Stomach (tissue), 9 donors: Measurements from ENCODE around the gene MICALL2. TPM values are rescaled to one million over a fixed set of nuclear protein-coding genes. Genes with fewer than 3 reads are reported as not detected.

ENCODE experiments used
- DNase-seq, 2 donors: peaks; one replicate each; pipeline versions ENCODE4 v3.0.0 to v3.0.0-alpha.2; 2013 to 2019
- H3K27ac ChIP-seq, 5 donors: fragments of 200-600 bp in 4 of 5; sonication (generic) in 4 of 5; one replicate each; pipeline ENCODE4 v1.5.1; 2013 to 2019; ENCODE audit warnings: mild to moderate bottlenecking in 1 of 5, moderate library complexity in 1 of 5
- H3K27me3 ChIP-seq, 3 donors: fragments of 200-600 bp; sonication (generic); one replicate each; pipeline ENCODE4 v1.5.1; 2017 to 2019; ENCODE audit warnings: mixed run types in 1 of 3
- H3K36me3 ChIP-seq, 4 donors: fragments of 200-600 bp; sonication (generic); 1 replicate in 3 of 4; 2 replicates in 1 of 4; pipeline ENCODE4 v1.5.1; 2016 to 2019
- H3K4me1 ChIP-seq, 4 donors: fragments of 200-600 bp; sonication (generic); one replicate each; pipeline ENCODE4 v1.5.1; 2016 to 2019
- H3K4me3 ChIP-seq, 4 donors: fragments of 200-600 bp; sonication (generic) in 3 of 4; one replicate each; pipeline ENCODE4 v1.5.1; 2016 to 2019; ENCODE audit warnings: mild to moderate bottlenecking in 1 of 4
- H3K9me3 ChIP-seq, 4 donors: fragments of 200-600 bp; sonication (generic); one replicate each; pipeline ENCODE4 v1.5.1; 2016 to 2019
- EP300 ChIP-seq: sonication (generic); formaldehyde crosslinking; IDR thresholded peaks from one replicate; pipeline ENCODE4 v1.6.1; 2017; ENCODE audit warnings: antibody characterized with exemption
- POLR2A ChIP-seq, 4 donors: fragments of 450-650 bp; IDR thresholded peaks; one replicate each; pipeline ENCODE4 v1.6.1; 2016; ENCODE audit warnings: antibody characterized with exemption in 4 of 4, control low read depth in 2 of 4, mild to moderate bottlenecking in 1 of 4, moderate library complexity in 1 of 4
- POLR2AphosphoS5 ChIP-seq, 3 donors: sonication (generic); formaldehyde crosslinking; IDR thresholded peaks; one replicate each; pipeline ENCODE4 v1.6.1; 2016; ENCODE audit warnings: antibody characterized with exemption in 3 of 3
- WGBS, 5 donors: extraction: QIAGEN DNeasy Blood & Tissue Kit in 3 of 5; methylation state at CpG; one replicate each; pipeline versions ENCODE4 v1.1.5 to v1.1.7; 2013 to 2018; 5-methylcytosine and 5-hydroxymethylcytosine counted together
- intact Hi-C: fragments of 100-400 bp; cut with DNase I; formaldehyde crosslinking; loops from one replicate; pipeline ENCODE4 v1.15.1; 2023; ENCODE audit warnings: low total_unique reads
- polyA plus RNA-seq, 3 donors: library from polyadenylated mRNA; stranded (reverse); fragments of 200-250 nt; gene quantifications; one replicate each; pipeline ENCODE4 v1.2.3, GENCODE V29; 2013
- total RNA-seq, 5 donors: library from RNA; depleted of rRNA; stranded (reverse); fragments of >200 nt; gene quantifications; one replicate each; pipeline versions ENCODE4 v1.1.0 to v1.2.3, GENCODE V29; 2014 to 2016
- TF ChIP-seq, protein P1 (sequence below), 7 experiments: fragments of 450-650 bp in 4 of 7; fragments of 200-600 bp in 3 of 7; sonication (generic) in 3 of 7; IDR thresholded peaks; one replicate each; pipeline ENCODE4 v1.5.1; 2016 to 2019; ENCODE audit warnings: antibody characterized with exemption in 7 of 7, control low read depth in 2 of 7, mild to moderate bottlenecking in 1 of 7
- donor health status: healthy with polysubstance abuse.
- donor health status: Bipolar disorder and iron deficiency.
- donor health status: healthy.

The MICALL2 gene
- total and polyA plus RNA-seq, 8 donors = 30.7 to 263 (median 102) TPM

DNA sequence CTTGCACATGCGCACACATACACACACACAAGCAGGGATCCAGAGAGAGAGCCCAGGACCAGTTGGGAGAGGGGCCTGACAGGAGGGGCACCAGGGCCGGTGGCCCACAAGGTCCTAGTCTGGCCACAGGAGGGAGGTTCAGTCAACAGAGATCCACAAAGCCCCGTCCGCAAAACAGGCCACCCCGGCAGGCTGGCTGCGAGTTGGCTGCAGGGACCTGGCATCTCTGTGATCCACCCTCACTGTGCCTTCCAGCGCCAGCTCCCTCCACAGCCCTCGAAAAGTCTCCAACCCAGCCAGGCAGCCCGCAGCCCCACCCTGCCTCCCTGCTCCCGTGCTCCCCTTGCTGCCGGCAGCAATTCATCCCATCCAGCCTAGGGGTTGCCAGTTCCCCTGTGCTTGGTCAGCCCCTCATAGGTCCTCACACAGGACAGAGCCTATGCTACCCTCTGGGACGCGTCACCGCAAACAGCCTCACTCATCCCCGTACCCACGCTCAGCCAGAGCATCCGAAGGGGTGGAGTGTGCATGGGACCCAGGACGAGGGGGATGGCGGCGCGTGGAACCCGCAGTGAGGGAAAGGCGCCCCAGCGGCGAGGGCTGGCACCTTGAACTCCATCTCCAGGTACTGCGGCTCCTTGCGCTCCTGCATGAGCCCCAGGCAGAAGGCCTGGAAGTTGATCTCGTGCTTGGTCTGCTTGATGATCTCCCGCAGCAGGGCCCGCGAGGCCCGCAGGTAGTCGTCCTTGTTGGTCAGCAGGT is 37.4 kb upstream of the MICALL2 start:
- H3K27me3 ChIP-seq = no peaks in the 10 kb centered on the region
- TF ChIP-seq POLR2AphosphoS5 (IDR thresholded peaks at IDR 0.05) (no peak), EP300 (no peak), POLR2A (IDR thresholded peaks at IDR 0.05) (no peak)
- TF ChIP-seq, protein P1, sequence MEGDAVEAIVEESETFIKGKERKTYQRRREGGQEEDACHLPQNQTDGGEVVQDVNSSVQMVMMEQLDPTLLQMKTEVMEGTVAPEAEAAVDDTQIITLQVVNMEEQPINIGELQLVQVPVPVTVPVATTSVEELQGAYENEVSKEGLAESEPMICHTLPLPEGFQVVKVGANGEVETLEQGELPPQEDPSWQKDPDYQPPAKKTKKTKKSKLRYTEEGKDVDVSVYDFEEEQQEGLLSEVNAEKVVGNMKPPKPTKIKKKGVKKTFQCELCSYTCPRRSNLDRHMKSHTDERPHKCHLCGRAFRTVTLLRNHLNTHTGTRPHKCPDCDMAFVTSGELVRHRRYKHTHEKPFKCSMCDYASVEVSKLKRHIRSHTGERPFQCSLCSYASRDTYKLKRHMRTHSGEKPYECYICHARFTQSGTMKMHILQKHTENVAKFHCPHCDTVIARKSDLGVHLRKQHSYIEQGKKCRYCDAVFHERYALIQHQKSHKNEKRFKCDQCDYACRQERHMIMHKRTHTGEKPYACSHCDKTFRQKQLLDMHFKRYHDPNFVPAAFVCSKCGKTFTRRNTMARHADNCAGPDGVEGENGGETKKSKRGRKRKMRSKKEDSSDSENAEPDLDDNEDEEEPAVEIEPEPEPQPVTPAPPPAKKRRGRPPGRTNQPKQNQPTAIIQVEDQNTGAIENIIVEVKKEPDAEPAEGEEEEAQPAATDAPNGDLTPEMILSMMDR (IDR thresholded peaks at IDR 0.05) = no peak
- H3K36me3 ChIP-seq = peaks cover 86 to 100% (median 100%) of the 10 kb centered on the region in 4 donors
- peaks cover 0 to 9% (median 4%) of the 10 kb centered on the region in 4 donors for H3K4me1 ChIP-seq
- H3K9me3 ChIP-seq = no peaks in the 10 kb centered on the region
- 92 to 97% (median 95%) methylated on average over 18 to 33 of the region's 33 CpGs for WGBS, 5 donors
- no peak overlapping the region for H3K4me3 ChIP-seq
- no peak overlapping the region for H3K27ac ChIP-seq
- intact Hi-C loops = no loop called here
- no peak for DNase-seq

DNA sequence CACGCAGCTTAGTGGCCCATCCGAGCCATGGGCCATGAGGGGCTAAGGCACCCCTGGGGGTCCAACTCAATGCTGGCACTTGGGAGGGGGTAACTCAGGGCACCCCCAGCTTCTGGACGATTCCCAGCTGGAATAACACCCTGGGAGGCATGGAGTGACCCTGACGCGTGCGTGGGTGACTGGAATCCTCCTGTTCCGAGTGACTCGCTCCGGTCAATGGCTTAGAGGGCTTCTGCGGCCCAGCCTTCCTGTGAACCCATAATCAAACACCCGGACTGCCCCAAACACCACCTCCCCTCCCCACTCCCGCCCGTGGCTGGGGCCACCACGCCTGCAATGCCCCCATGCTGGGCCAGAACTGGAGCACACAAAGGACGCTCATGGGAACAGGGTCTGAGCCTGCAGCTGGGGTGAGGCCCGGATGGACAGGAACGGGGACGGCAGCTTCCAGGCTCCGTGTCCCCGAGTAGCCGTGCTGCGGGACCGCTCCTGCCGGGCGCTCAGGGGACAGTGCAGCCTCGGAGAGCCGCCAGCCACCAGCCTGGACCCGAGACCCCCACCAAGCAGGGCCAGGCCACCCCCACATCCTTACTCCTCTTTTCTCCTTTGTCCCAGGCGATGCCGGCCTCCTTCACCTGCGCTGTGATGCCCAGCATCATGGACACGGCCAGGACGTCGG is 36.4 kb upstream of the MICALL2 start:
- intact Hi-C loops = no loop called here
- TF ChIP-seq, protein P1 (IDR thresholded peaks at IDR 0.05) = no peak
- TF ChIP-seq POLR2AphosphoS5 (IDR thresholded peaks at IDR 0.05) (no peak), EP300 (no peak), POLR2A (IDR thresholded peaks at IDR 0.05) (no peak)
- WGBS, 5 donors = 89 to 98% (median 94%) methylated on average over 22 to 34 of the region's 34 CpGs
- Histone ChIP-seq H3K36me3 (peaks cover 85 to 100% (median 100%) of the 10 kb centered on the region in 4 donors), H3K9me3 (no peaks in the 10 kb centered on the region), H3K4me1 (no peaks in the 10 kb centered on the region), H3K4me3 (no peak overlapping the region), H3K27ac (no peak overlapping the region), H3K27me3 (no peaks in the 10 kb centered on the region)
- DNase-seq = no peak

DNA sequence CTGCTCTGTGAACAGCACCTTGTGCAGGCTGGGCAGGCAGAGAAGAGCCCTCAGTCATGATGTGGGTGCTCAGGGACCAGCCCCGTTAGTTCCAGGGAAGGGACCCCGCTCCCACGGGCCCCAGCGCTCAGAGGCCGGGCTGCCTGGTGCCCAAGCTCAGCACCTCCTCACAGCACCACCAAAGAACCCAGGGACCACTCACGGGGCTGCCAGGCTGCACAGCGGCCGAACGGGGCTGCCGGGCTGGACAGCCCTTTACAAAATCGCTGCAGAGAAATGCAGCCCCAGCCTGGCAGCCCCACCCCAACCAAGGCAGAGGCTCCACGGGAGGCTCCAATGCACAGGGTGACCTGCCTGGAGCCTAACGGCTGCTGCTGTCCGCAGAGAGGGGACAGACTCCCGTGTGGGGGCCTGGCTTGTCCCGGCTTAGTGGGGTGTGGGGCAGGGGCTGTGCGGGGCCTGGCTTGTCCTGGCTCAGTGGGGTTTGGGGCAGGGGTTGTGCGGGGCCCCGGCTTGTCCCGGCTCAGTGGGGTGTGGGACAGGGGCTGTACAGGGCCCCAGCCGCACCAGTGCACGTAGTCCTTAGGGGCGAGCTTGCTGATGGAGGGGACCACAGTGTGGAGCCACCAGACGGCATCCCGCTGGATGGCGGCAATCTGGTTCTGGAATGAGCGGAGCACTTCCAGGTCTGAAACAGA is 35.7 kb upstream of the MICALL2 start:
- DNase-seq = no peak
- H3K27ac ChIP-seq = no peak overlapping the region
- no peaks in the 10 kb centered on the region for H3K27me3 ChIP-seq
- H3K4me3 ChIP-seq = no peak overlapping the region
- H3K36me3 ChIP-seq = peaks cover 85 to 100% (median 100%) of the 10 kb centered on the region in 4 donors
- no peak for TF ChIP-seq POLR2A (IDR thresholded peaks at IDR 0.05)
- TF ChIP-seq, protein P1 (IDR thresholded peaks at IDR 0.05) = no peak
- no peak for TF ChIP-seq EP300
- no peak for TF ChIP-seq POLR2AphosphoS5 (IDR thresholded peaks at IDR 0.05)
- WGBS, 5 donors = 94 to 97% (median 95%) methylated on average over 13 to 27 of the region's 27 CpGs
- H3K9me3 ChIP-seq = no peaks in the 10 kb centered on the region
- no peaks in the 10 kb centered on the region for H3K4me1 ChIP-seq
- intact Hi-C loops = no loop called here

DNA sequence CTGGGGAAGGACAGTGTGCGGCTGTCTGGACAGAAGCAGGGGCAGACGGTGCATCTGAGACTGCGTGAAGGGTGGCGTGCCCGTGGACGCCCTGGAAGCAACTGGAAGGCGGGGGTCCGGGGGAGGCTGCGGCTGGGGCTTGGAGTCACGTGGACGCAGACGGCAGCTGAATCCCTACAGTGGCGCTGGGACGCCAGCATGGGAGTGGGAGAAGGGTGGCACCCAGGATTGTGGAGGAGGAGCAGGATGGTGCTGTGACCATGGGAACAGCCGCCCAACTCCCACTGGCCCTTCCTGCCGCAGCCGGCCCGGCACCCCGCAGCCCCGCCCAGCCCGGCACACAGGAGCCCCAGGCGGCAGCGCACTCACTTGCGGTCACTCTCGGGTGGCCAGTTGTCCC is 35.2 kb upstream of the MICALL2 start:
- Histone ChIP-seq H3K27ac (no peak overlapping the region), H3K9me3 (no peaks in the 10 kb centered on the region), H3K4me1 (no peaks in the 10 kb centered on the region), H3K4me3 (no peak overlapping the region), H3K36me3 (peaks cover 85 to 100% (median 100%) of the 10 kb centered on the region in 4 donors), H3K27me3 (no peaks in the 10 kb centered on the region)
- TF ChIP-seq POLR2AphosphoS5 (IDR thresholded peaks at IDR 0.05) (no peak), POLR2A (IDR thresholded peaks at IDR 0.05) (no peak), EP300 (no peak)
- TF ChIP-seq, protein P1 (IDR thresholded peaks at IDR 0.05) = no peak
- 85 to 92% (median 91%) methylated on average over 23 to 25 of the region's 25 CpGs for WGBS, 5 donors
- no peak for DNase-seq
- intact Hi-C loops = no loop called here
